ENCODE measurements around the gene GALNT15.

The GALNT15 gene

DNA sequence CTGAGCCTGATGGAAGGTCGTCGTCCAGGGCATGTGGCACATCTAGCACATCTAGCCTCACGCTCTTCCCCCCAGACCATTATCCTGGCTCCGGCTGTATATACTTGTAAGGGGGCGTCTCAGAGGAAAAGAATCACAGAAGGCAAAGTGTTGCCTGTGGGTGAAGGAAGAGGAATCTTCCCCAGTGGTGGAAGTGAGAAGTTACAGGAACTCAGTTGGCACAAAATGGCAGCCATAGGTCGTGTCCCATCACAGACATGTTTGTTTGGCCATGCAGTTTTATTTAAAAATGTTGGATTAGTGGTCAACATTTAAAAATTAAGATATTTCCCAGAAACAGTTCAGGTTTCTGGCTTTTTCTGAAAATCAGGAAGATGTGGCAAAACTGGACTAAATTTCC lies 13.6 kb downstream of the GALNT15 start:
- no peak for DNase-seq

DNA sequence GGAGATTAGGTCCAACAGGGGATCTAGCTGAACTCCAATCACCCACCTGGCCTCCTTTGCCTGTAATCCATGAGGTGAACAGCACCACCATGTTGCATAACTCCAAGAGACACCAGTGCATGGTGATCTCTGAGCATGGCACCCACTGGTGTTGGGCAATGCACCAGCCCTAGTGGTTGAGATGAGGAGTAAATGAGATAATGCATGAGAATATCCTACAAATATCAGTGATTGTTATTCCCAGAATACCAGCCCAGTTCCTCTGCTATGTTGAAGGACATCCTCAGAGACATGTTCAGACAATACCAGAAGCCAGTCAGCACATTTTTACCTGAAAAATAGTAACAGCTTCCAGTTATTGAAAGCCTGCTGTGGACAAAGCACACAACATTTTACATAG lies 14.7 kb downstream of the GALNT15 start:
- DNase-seq = no peak

DNA sequence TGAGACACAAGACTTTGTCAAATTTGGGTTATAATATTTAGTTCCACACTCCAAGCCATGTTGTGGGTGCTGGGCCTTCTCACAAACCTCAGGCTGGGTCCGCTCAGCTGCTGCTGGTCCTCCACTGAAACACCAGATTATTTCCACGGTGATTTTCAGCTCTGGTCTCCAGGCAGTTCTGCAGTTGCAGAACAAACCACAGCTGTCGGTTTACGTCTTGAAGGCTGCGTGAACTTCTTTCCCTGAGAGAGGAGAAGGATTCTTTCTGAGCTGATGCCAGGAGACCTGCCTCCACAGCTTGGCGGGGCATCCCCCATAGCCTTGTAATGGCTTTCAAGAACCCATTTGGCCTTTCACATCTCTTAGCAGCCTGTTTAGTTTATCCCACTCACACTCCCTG lies 16.2 kb downstream of the GALNT15 start:
- DNase-seq = no peak

DNA sequence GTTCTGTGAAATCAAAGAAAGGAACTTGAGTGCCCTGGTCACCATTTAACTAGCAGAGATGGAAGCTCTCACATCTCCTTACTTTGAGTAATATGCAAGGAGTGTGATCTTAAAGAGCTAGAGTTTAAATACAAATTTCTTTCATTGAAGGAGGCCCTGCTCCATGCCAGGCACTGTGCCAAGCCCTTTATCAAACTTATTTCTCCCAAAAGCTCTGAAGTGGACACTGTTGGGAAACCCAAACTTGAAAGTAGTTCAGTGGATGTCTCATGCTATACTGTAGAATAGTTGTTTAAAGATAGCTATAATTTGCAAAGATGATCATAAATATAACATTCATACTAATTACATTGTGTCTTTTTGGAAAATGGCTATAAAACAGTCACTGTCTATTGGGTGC lies 17.1 kb downstream of the GALNT15 start:
- DNase-seq = no peak

DNA sequence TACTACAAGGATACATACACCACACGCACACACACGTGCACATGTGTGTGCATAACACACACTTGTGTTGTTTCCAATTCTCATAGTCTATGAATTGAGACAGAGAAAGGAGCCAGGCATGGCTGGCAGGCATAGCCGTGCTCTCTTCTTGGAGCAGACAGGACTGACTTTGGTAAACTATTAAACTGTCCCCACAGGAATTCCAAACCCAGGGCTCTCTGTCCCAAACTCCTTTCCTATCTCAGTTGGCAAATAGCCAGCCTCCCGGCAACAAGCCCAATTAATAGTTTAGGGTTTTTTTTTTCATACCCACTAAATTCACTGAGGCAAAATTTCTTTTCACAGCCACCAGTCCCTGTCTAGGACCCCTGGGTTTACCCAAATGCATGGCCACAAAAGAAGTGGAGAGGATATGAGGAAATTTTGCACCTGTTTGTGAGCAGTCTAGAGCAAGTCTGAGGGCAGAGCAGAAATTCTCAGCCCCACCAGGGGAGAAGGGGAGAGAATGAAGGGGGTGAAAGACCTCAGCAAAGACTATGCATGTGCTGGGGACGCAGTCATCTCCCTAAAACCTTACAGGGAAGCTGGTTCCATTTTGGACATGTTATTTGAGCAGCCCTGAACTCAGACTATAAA lies 17.8 kb downstream of the GALNT15 start:
- DNase-seq = no peak

DNA sequence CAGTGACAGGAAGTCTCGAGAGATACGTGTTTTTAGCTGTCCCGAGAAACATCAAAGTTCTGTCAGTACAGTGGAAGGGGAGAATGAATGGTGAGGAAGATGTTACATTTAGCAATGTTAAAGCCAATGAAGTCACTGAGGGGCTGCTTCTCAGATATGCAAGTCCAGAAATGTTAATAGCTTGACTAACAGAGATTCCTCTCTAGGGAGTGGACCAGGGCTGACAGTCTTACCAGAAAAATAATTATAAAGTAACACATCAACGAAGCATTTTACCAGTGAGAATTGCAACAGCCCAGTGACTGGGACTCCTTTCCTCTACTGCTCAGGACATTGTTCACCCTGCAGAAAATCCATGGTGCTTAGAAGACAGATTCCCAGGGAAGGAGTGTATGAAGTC lies 23.9 kb downstream of the GALNT15 start:
- no peak for DNase-seq

DNA sequence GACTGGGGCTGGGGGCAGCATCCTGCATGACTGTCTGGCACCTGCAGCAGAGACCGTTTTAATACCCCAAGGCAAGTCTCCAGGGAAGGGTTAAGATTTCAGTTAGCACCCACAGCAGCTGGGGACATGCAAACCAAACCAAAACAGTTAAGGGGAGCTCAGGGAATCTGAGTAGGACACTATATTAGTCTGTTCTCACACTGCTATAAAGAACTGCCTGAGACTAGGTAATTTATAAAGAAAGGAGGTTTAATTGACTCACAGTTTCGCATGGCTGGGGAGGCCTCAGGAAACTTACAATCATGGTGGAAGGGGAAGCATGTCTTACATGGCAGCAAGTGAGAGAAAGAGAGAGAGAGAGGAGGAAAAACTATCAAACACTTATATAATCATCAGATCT lies 25.3 kb downstream of the GALNT15 start:
- DNase-seq = no peak

DNA sequence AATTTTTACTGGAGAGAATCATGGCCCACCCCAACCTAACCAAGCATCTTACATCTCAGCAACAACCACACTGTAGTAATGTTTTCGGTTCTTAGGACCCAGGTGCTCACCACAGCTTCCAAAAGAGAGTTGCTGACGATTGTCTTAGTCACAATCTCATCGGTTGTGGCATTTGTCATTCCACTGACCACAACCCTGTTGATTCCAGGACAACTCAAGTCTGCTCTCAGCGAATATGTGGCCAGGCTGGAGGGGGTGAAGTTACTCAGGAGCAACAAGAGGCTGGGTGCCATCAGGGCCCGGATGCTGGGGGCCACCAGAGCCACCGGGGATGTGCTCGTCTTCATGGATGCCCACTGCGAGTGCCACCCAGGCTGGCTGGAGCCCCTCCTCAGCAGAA lies 25.9 kb downstream of the GALNT15 start:
- DNase-seq = no peak

DNA sequence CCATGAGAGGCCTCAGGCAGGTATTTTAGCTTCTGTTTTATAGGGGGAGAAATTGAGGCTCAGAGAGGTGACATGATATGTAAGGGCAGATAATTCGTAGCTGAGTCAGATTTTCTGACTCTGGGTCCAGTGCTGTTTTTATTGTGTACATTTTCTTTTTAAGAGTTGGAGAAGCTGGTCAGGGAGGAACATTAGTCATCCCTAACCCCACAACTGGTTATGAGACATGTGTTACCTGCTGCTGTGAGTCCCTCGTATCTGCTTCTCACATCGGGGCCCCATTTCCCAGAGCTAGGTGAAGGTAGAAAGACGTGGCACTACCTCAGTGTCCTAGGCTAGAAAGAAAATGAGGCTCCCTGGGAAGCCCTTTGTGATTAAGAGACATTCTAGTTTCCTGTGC lies 28.6 kb downstream of the GALNT15 start:
- DNase-seq = no peak

DNA sequence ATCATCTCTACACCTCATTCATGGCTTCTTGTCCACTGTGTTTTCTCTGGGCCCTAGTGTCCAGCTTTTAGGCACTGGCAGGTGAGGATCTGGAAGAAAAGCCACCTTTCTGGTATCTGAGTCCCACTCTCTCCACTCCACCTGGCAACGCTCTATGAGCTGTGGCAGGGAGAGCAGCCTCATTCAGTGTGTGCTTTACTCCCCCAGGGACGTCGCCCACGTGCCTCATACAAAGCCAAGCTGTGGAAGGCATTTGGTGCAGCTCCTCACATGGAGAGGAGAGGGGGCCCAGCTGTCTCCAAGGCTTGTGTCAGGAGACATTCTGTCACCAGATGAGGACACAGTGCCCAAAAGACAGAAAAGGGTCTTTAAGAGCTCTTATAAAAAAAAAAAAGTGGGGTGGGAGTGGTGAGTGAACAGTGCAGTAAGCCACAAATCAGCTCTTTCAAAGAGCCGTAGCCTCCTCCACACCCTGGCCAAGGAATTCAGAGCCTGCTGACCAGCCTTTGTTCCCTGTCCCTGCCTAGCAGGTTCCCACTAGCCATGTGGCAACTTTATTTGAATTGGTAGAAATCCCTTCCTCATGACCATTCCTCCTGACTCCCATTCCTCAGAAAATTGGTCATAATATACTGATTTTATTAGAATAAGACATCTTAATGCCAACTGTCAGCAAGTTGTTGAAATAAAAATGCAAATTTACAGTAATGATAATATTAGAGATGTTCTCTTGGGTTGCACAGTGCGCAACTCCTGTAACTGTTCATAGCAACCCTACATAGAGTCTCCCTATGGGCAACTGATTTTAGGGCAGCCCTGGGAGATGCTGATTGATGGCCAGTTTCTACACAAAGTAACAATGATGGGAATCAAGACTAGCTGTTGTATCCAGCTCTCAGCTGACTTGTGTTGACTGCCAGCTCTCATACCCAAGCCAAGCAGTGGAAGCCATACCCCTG lies 29.5 kb downstream of the GALNT15 start:
- no peak for DNase-seq

DNA sequence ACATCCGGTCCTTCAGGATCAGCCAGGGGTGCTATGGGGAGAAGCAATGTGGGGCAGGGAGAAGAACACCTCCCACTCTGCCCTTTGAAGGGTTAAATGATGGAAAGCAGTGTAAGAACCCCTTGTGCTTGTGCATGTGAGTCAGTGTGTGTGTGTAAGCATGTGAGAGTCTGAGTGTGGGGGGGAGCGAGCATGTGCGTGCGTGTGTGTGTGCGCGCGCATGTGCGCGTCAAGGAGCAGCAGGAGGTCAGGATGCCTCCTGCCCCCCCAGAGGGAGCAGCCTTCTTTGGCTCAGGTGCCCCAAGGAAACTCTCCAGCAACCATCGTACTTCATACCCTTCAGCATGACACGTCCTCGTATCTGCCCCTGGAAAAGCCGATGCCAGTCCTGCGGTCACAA lies 30.3 kb downstream of the GALNT15 start:
- DNase-seq = no peak

DNA sequence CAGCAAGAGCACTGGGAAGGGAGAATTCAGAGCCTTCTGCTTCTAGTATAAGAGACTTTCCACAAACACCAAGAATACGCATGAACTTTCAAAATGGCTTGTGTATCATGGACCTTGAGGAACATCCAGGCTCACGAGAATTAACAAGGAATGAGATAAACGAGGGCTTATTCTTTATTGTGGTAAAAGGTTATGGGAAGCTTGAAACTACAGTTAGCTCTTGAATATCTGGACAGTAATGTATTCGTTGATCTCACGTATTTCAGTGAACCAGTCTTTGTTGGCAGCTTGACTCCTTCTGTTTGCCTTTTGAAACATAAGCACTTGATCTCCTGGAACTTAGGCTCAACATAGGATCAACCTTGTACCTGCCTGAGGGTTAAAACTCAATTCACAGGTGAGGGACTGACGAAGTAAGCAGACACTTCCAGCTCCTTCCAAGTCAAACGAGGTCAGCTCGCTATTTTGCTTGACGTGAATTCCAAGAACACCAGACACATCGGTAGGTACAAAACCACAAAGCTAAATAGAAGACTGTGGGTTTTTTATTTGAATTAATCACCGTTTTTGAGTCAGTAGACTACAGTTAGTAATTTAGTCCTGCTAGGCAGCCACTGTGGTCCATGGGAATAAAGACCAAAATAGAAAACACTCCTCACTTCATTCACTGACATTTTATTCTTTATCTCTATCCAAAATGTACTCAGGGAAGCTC lies 30.8 kb downstream of the GALNT15 start:
- DNase-seq = no peak

DNA sequence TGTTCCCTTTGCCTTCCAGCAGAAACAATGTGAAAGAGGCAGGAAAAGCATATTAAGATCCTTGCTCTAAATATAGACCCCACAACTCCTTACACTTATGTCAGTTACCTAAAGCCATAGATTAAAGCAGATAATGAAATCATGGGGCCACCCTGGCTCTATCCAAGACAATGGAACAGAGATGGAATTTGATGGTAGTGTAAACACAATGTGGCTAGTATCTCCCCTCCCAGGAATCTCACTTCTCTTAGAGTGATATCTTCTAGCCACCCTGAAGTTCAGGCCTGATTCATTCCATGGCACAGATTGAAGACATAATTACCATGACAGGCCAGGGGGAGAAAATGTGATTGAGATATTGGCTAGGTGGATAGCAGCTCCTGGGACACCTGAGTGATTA lies 32.6 kb downstream of the GALNT15 start:
- DNase-seq = no peak

DNA sequence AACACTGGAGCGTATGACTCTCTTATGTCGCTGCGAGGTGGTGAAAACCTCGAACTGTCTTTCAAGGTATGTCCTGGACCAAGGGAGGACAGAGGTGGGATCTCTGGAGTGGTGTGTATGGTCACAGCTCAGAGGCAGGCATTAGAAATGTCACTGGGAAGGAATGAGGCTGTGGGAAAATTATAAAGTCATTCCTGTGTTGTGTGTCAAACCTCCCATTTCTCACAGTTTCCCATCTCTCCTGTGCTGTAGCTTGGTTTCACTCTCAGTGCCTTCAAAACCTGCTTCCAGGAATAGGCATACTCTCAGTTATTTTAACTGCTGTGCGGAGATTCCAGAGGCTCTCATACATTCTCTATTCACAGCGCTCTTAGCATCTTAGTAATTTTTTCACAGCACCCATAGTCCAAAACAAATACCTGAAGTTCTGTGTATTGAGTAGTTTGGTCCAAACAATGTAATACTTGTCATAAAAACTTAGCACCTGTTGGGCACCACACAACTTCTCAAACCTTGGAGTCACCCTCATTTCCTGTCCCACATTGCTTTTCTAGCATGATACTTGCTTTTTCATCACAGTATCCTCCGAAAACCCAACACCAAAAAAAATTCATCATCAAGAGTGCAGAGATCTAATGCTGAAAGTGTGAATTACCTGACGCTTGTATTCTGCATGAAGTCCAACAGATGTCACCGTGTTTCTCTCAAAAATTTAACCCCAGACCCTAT lies 36.9 kb downstream of the GALNT15 start:
- no peak for DNase-seq

DNA sequence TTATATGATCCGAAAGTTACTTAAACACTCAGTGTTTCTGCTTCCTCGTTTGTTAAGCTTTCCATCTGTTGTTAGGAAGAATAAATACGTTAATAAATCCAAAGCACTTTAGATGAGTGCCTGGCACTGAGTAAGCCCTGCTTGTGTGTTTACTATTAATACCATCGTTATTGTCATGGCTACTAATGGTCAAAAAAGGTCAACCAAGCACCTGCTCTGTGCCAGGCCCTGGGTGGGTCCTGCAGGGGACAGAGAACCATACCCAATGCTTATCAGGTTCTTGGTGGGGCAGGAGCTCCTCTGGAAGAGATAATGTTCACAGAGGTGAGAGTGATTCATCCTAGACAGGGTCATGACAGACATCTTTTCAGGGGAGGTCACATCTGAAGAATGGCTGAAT lies 39.9 kb downstream of the GALNT15 start:
- no peak for DNase-seq

DNA sequence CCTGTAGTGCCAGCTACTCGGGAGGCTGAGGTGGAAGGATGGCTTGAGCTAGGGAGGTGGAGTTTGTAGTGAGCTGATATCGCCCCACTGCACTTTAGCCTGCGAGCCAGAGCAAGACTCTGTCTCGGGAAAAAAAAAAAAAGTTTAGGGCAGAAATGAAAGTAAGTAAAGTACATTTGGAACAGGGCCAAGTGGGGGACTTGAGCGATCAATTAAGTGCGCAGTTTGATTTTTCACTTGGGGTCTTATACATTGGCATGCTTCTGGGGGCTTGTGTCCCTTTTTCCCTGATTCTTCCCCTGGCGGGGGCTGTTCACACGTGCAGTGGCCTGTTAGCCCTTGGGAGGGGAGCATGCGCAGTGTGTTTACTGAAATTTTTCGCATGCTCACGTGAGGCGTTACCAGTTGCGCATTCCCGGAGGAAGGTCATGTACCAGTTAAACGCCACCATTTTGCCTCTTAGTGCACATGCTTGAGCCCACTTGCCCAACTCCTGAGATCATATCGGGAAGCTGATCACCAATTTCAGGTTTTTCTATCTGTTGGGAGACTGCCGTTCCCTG lies 42.0 kb downstream of the GALNT15 start:
- DNase-seq = no peak

DNA sequence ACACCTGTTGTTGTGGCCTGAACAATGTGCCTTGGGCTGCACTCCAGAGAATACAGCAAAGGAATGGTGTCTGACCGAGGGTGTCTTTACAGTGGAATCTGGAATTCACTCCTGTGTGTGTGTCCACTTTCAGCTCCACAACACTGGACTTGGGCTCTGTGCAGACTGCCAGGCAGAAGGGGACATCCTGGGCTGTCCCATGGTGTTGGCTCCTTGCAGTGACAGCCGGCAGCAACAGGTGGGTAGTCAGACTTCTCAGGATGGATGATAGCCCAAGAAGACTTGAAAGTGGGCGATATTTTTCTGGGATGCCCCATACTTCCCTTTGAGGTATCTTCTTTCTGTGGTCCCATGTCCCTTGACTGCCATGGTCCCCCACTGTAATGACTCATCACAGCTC lies 45.3 kb downstream of the GALNT15 start:
- DNase-seq = no peak

DNA sequence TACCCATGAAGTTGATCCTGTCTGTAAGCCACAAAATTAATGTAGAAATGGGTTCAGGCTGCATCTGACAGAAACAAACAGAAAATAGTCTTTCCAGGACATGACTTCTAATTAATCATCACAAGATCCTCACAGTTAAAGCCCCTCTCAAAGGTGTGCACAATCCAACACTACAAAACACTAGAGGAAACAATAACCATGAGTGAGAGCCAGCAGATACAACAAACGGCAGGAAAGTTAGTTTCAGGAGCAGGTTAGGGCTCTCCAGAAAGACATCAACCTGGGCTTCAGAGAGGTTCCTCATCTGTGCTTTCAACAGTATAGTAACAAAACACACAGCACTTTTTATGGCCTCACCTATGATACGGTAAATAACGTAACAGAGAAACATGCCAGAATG lies 47.5 kb downstream of the GALNT15 start:
- no peak for DNase-seq

DNA sequence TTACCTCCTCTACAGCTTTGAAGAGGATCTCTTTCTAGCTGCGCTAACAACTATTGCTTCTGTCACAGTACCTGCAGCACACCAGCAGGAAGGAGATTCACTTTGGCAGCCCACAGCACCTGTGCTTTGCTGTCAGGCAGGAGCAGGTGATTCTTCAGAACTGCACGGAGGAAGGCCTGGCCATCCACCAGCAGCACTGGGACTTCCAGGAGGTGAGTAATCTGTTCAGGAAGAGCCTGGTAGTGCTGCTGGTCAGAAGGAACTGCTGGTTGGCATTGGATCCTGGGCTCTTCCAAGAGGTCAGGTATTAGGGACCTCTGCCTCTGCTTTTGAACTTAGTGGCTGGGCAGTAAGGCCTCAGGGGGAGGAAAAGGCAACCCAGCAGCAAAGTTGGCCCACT lies 48.1 kb downstream of the GALNT15 start:
- no peak for DNase-seq

DNA sequence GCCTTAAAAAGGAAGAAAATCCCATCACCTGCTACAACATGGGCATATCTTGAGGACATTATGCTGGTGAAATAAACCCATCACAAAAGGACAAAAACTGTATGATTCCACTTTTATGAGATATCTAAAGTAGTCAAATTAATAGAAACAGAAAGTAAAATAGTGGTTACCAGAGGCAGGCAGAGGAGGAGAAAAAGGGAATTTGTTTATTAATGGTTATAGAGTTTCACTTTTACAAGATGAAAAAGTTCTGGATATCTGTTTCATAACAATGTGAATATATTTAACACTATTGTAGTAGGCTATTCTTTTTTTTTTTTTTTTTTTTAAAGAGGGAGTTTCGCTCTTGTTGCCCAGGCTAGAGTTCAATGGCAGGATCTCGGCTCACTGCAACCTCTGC lies 49.8 kb downstream of the GALNT15 start:
- DNase-seq = no peak

DNA sequence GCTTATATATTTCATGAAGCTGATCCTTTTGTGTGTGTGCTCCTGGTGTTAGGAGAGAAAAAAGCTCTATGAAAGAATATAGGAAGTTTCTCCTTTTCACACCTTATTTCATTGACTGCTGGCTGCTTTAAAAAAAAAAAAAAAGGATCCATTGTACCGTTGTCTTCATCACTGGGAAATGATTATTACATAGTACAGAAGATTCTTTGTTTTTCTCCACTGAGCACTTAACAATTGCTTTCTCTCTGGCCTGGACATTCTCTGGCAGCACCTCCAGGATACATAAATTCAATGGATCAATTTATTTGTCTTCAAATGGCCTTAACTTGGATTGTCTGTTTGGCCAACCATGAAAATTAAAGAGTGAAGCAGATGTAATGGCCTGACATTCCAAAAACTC lies 53.1 kb downstream of the GALNT15 start:
- no peak for DNase-seq

DNA sequence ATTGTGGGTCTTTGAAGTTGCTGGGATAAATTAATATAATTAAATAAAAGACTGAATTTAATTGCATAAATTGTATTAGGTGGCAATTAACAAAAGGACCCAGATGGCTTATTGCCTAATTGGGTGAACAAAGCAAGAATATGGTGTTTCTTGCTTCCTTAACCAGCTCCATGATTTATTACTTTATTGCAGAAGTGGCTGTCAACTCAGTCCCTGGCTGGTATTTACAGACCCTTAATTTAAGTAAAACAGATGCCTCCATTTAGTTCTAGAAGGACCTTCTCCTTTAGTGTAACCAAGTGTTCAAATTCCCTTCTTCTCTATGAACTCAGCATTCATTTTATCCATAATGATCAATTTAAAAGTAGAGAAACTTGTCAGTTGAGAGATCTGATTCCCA lies 55.2 kb downstream of the GALNT15 start:
- no peak for DNase-seq

DNA sequence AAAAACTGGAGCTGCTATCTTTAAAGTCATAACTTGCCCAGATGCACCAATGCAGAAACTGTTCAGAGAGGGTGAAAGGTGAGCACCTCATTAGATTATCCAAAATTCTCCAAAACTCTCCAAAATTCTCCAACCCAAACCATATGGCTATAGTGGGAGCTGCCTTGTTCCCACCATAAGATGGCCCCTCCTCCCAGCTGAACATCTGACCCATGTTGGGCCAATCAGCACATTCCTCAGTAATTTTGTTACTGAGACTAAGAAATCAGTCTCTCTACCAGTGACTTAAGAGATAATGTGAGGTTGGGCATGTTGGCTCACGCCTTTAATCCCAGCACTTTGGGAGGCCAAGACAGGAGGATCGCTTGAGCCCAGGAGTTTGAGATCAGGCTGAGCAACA lies 57.5 kb downstream of the GALNT15 start:
- DNase-seq = no peak
